ENCODE measurements around the gene PCLO.
"Not testable (repeated sequence)": the region's sequence is repeated elsewhere in the genome, so short reads cannot be mapped to it uniquely, and the experiment has no call there.

The PCLO gene

GRCh38 chr7:82961240-82961639 is 201.4 kb downstream of the PCLO start:
- no peak for DNase-seq

DNA sequence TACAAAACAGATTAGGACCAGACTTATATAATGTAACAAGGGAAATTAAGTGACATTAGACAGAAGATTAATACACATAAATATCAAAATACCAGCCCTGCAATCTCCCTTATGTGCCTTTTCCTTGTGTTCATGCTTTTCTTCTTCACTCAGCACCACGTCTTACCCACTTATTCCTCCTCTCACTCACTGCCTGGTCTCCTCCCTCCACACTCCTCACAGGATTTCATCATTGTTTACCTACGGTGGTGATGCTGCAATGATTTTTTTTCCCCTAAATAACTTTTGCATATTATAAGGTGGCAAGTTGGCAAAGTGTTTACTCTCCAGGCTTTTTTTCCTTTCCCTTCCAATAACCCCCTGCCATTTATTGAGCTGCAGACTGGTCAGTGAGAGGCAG is 203.2 kb downstream of the PCLO start:
- DNase-seq = no peak

DNA sequence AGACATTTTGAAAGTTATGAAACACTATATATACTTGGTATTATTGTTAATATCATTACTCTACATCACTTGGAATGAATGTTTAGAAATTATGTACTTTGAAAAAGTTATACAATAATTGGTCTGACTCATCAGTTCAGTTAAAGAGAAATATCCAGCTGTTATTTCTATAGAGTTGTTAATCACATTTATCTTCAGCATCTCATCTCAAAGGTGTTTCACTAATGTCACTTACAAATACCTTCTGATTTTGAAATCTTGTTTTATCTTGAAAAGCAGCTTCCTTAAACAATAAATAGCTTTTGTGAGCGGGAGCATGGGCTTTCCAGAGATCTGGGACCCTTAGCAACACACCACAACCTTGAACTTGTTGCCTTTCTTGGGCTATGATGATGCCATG is 205.2 kb downstream of the PCLO start:
- DNase-seq = no peak

DNA sequence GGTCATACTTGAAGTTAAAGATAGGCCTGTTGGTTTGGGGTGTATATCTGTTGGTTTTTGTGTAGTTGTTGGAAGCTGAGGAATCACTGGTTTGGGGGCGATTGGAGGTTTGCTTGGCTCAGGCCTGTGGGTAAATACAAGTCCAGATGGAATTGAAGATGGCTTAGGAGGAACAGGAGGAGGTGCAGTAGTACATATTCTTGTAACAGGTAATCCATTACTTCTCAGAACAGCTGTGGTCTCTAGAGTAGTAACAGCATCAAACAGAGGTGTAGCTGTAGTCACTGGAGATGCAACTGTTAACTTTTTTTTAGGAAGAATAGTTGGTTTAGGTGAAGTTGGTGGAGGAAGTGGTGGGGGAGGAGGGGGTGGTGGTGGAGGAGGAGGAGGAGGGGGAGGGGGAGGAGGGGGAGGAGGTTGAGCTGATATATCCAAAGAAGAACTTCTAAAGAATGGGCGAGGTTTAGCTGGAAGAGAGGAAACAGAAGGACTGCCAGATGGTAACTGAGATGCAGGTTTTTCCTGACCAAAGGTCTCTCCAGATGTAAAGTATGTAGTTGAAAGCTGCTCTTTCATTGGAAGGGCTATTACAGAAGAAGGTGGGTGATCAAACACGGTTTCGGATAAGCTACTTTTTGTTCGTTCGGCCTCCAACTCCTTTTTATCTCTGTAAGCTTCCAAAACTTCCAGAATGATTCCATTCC is 209.2 kb downstream of the PCLO start:
- DNase-seq = no peak

GRCh38 chr7:82950436-82950835 is 212.2 kb downstream of the PCLO start:
- no peak for DNase-seq

GRCh38 chr7:82945480-82945879 is 217.2 kb downstream of the PCLO start:
- no peak for DNase-seq

- no peak for DNase-seq
Observed at GRCh38 chr7:82945056-82945455, 217.6 kb downstream of the PCLO start.

DNA sequence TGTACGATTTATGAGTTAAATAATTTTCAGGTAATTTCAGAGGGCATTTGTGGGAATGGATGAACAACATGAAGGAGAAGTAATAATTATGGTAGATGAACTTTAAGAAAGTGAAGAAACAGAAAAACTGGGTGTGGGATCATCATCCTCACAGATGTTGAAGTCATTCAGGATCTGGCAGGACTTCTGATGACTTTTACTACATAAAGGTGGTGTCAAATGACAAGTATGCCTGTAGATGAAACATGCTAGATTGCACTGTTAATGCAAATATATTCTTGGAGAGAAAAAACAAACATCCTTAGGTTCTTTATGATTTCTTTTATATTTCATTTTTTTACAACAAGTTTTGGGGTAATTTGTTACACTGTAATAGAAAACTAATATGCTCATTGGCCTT is 230.2 kb downstream of the PCLO start:
- DNase-seq = no peak

GRCh38 chr7:82926477-82926876 is 236.2 kb downstream of the PCLO start:
- no peak for DNase-seq

GRCh38 chr7:82925331-82925730 is 237.4 kb downstream of the PCLO start:
- no peak for DNase-seq

GRCh38 chr7:82906502-82906901 is 256.2 kb downstream of the PCLO start:
- DNase-seq = no peak

DNA sequence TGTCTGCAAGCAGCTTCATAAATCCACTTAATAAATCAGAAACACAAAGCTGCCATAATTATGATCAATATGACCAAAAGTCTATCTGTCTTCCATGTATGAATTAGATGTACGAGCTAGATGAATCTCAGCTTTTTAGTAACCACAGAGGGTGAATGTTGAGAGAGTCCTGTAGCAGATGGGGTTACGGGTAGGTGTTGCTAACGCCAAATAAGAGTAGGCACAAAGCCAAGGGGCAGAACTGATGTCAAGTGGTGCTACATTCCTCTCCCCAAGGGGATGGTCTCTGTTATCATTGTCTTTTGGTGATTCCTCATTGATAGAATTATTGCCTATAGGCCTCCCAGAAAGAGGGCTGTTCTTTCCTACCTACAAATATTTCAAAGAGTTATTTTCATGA is 257.8 kb downstream of the PCLO start:
- no peak for DNase-seq

GRCh38 chr7:82901098-82901497 is 261.6 kb downstream of the PCLO start:
- not testable (repeated sequence) for DNase-seq

DNA sequence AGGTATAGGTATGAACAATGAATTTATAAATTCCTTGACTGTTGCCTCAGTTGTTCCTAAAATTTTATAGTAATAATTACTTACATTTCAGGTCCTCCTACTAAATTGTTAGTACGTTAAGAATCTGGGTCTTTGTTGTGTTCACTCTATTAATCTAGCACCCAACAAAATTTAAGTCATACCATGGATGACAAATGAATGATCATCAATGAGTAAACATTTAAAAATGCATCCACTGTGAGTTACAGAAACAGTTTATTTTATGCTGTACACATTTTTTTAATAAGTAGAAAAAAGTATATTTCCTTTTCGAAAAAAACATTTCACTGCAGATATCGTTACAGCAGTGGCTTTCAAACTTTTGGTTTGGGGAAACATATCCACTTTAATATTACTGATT is 265.2 kb downstream of the PCLO start:
- no peak for DNase-seq

- not testable (repeated sequence) for DNase-seq
Observed at GRCh38 chr7:82894341-82894740, 268.3 kb downstream of the PCLO start.

DNA sequence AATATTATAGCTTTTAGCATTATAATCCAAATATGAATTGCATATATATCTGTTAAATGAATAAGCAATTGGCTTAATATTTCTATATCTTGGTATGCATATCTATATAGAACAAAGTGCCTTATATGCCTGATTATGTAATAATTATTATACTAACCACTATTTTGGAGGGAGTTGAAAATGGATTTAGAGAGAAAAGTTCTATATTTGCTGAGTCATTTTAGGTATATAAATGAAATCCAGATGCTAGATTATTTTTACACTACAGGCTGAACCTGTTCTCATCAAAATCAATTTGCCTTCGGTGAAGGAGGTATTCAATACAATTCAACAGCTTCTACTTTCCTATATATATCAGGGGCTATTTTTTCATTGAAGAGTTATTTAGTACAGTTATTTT is 276.4 kb downstream of the PCLO start:
- no peak for DNase-seq

- no peak for DNase-seq
Observed at GRCh38 chr7:82865856-82866255, 296.8 kb downstream of the PCLO start.

GRCh38 chr7:82859106-82859850 is 303.4 kb downstream of the PCLO start:
- no peak for DNase-seq

DNA sequence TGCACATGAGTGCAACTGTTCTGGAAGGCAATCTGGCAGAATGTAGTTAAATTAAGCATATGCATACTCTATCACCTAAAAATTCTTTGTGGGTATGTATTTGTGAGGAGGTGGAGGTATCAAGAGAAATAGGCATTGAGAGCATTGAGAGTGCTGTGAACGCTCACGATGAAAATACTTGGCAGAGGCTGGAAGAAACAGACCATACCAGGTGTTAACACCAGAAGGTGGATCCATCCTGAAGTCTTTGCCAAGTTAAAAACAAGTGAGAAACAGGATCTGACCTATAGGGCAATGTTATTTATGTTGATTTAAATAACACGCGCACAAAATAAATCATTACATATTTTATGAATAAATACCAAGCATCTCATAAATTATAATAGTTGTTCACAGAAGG is 311.6 kb downstream of the PCLO start:
- peak; percentile 82 for DNase-seq

DNA sequence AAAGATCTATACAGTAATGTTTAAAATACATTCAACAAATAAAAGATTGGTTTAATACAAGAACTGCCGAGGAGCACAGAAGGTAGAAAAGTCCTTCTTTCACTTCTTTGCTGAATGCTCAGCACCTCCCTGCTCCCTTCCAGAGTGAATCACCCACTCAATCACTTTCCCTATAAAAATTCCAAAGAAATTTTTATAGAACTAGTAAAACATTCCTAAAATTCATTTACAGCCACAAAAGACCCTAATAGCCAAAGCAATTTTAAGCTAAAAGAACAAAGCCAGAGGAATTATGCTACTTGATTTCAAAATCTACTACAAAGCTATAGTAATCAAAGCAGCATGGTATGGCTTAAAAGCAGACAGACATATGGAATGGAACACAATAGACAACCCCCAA is 320.9 kb downstream of the PCLO start:
- no peak for DNase-seq

DNA sequence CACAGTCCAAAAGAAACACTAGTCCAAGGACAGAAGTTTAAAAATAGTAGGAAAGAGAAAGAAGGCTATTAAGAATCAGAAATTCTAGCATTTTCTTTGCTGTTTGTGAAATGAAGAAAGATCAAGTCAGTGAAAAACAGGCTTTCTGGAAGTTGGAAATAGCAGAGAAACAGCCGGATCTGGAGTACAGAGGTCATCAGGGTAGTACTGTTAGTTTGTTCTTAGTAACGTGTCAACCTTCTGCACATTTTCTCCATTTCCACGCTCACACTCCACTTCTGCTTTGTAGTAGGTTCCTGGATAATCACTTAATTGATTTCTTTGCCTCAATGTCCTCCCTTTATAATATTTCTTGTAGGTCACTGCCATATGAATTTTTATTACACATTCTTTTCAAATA is 322.6 kb downstream of the PCLO start:
- DNase-seq = no peak

- DNase-seq = no peak
Observed at GRCh38 chr7:82839555-82839954, 323.1 kb downstream of the PCLO start.

DNA sequence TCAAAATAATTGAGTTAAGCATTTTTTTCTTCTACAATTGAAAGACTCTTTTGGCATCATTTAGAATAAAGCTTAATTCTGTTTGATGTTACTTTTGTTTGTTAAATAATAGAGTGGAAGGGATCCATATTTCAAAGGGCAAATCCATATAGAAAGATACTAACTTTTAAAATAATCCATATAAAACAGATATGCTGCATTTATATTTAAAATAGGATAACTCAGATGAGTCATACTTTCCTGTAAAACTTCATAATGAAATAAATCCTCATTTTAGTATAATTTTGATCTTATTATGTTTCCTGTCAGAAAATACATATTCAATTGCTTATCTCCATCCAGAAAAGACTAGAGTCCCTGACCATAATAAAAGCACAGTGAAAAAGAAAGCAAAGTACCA is 323.6 kb downstream of the PCLO start:
- no peak for DNase-seq

GRCh38 chr7:82838314-82838713 is 324.4 kb downstream of the PCLO start:
- DNase-seq = no peak

DNA sequence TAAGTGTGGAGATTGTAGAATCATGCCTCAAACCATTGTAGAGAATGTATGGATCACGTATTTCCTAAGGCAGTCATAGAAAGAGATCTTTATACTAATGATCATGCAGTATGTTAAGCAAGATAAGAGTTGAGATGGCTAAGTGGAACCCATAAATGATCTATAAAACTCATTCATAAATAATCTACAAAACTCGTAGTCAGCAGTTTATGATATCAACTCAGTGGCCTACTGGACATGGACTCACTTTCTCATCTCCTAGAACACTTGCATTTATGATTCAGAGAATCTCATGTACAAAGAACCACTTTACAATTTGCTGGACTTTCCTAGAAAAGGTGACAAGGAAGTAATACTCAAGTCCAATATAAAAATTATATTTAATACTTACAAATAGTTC is 339.6 kb downstream of the PCLO start:
- no peak for DNase-seq

All from NCI-H1694 treated with DMSO at 0.1 percent for 48 hours (cell line).